GM12878 (cell line): Measurements from ENCODE around the gene RNF41. TPM values are rescaled to one million over a fixed set of nuclear protein-coding genes. Genes with fewer than 3 reads are reported as not detected.

Experiments
- BACH1 ChIP-seq: fragments of 450-650 bp; IDR thresholded peaks from 2 replicates; pipeline ENCODE4 v1.6.1; 2017; ENCODE audit warnings: mild to moderate bottlenecking, borderline replicate concordance
- BCL11A ChIP-seq: IDR thresholded peaks from 2 replicates; pipeline ENCODE4 v1.6.1; 2011; ENCODE audit warnings: low read depth, low read length
- CBX5 ChIP-seq: sonication (generic); IDR thresholded peaks from 2 replicates; pipeline ENCODE4 v1.6.1; 2016; ENCODE audit warnings: low read depth, moderate library complexity, mild to moderate bottlenecking, inconsistent platforms
- CHD2 ChIP-seq: IDR thresholded peaks from 2 replicates; pipeline ENCODE4 v1.6.1; 2011; ENCODE audit warnings: low read depth, low read length, improper control_type of control experiment, borderline replicate concordance
- DPF2 ChIP-seq: fragments of 450-650 bp; IDR thresholded peaks from 2 replicates; pipeline ENCODE4 v1.6.1; 2017; ENCODE audit warnings: mild to moderate bottlenecking
- FOS ChIP-seq: IDR thresholded peaks from 3 replicates; pipeline ENCODE4 v1.6.1; 2011; ENCODE audit warnings: borderline replicate concordance; ENCODE audit not compliant: insufficient read length; ENCODE audit errors: extremely low read depth
- MEF2B ChIP-seq: fragments of 450-650 bp; IDR thresholded peaks from 2 replicates; pipeline ENCODE4 v1.6.1; 2018; ENCODE audit warnings: mild to moderate bottlenecking, moderate library complexity; ENCODE audit not compliant: partially characterized antibody, poor library complexity, severe bottlenecking
- MTA3 ChIP-seq: IDR thresholded peaks from 2 replicates; pipeline ENCODE4 v1.6.1; 2012; ENCODE audit warnings: low read length, inconsistent platforms, borderline replicate concordance
- PAX8 ChIP-seq: fragments of 450-650 bp; IDR thresholded peaks from 2 replicates; pipeline ENCODE4 v1.6.1; 2017; ENCODE audit warnings: mild to moderate bottlenecking, moderate library complexity
- SIX5 ChIP-seq: IDR thresholded peaks from 2 replicates; pipeline ENCODE4 v1.6.1; 2011; ENCODE audit warnings: mild to moderate bottlenecking, low read depth, low read length, moderate library complexity; ENCODE audit not compliant: severe bottlenecking
- ZNF217 ChIP-seq: fragments of 450-650 bp; IDR thresholded peaks from 2 replicates; pipeline ENCODE4 v1.6.1; 2017; ENCODE audit warnings: antibody characterized with exemption, mild to moderate bottlenecking
- polyA plus RNA-seq, 11 experiments: library from polyadenylated mRNA; depleted of rRNA in 4 of 11; unstranded in 6 of 11; stranded (reverse) in 5 of 11; fragments of >200 nt; fragmentation: Nextera tagmentation in 4 of 11; fragmentation: Illumina TruSeq in 1 of 11; extraction: Ambion mirVana in 4 of 11; extraction: Trizol in 1 of 11; gene quantifications; 1 replicate in 1 of 11; 2 replicates in 10 of 11; pipeline versions ENCODE4 v1.2.1 to v1.2.3, GENCODE V29; 2011 to 2016; ENCODE audit warnings: inconsistent platforms in 2 of 11, missing spikeins in 2 of 11, low read depth in 1 of 11
- total RNA-seq, 4 experiments: library from RNA; depleted of rRNA in 3 of 4; stranded (reverse); fragments of >200 nt in 3 of 4; fragmentation: Illumina TruSeq in 1 of 4; extraction: Trizol in 1 of 4; gene quantifications; 2 replicates each; pipeline versions ENCODE4 v1.2.1 to v1.2.3, GENCODE V29; 2013 to 2021
- TF ChIP-seq, protein P1 (sequence below): fragments of 450-650 bp; IDR thresholded peaks from 2 replicates; pipeline ENCODE4 v1.6.1; 2017; ENCODE audit warnings: antibody characterized with exemption, mild to moderate bottlenecking, moderate library complexity
- TF ChIP-seq, protein P2 (sequence below): IDR thresholded peaks from 2 replicates; pipeline ENCODE4 v1.6.1; 2012; ENCODE audit warnings: improper control_type of control experiment, low read depth, low read length; ENCODE audit not compliant: insufficient replicate concordance
- TF ChIP-seq, protein P3 (sequence below): fragments of 450-650 bp; formaldehyde crosslinking; IDR thresholded peaks from 2 replicates; pipeline ENCODE4 v1.4.0; 2022; ENCODE audit warnings: mild to moderate bottlenecking, moderate library complexity
- TF ChIP-seq, protein P4 (sequence below): fragments of 450-650 bp; IDR thresholded peaks from 2 replicates; pipeline ENCODE4 v1.6.1; 2016; ENCODE audit warnings: mild to moderate bottlenecking

The RNF41 gene
- total and polyA plus RNA-seq, 10 of the 15 experiments (the other 5 are each of a cell fraction or from before 2014, with no cell fraction given): 11.1 to 47.8 (median 30.6) TPM

DNA sequence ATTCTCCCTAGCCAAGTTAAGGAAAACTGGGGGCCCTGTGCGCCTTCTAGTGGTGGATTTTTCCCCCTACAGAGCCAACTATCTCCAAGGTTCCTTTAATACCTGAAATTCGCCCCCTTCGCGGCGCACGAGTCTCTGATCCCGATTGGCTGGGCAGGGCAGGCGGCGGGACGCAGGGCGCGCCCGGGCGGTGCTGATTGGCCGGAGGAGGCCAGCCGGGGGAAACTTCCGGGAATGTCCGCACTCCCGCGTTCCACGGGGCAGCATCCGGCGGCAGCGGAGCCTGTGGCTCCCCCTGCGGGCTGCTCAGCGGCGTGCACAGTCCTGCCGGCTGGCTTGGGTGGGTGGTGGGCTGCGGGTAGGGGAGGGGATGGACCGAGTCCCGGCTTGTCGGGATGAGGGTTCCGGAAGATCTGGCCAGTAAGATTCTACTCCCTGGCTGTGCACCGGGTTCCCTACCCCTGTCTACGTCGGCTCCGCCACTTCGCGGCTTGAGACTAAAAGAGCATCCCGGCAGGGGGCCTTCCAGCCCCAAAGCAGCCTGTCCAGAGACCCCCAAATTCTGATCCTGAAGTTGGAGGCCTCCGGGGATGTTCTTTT, 2.5 kb upstream of the RNF41 start, which contains the start of gene NABP2 (continued):
- TF ChIP-seq, protein P1, sequence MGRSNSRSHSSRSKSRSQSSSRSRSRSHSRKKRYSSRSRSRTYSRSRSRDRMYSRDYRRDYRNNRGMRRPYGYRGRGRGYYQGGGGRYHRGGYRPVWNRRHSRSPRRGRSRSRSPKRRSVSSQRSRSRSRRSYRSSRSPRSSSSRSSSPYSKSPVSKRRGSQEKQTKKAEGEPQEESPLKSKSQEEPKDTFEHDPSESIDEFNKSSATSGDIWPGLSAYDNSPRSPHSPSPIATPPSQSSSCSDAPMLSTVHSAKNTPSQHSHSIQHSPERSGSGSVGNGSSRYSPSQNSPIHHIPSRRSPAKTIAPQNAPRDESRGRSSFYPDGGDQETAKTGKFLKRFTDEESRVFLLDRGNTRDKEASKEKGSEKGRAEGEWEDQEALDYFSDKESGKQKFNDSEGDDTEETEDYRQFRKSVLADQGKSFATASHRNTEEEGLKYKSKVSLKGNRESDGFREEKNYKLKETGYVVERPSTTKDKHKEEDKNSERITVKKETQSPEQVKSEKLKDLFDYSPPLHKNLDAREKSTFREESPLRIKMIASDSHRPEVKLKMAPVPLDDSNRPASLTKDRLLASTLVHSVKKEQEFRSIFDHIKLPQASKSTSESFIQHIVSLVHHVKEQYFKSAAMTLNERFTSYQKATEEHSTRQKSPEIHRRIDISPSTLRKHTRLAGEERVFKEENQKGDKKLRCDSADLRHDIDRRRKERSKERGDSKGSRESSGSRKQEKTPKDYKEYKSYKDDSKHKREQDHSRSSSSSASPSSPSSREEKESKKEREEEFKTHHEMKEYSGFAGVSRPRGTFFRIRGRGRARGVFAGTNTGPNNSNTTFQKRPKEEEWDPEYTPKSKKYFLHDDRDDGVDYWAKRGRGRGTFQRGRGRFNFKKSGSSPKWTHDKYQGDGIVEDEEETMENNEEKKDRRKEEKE: no peak
- TF ChIP-seq CBX5 (no peak), FOS (peak; percentile 31), BCL11A (no peak), BACH1 (no peak), DPF2 (peak; percentile 36; the same call in 1 of the 2 replicates), CHD2 (peak; percentile 87), MTA3 (no peak), MEF2B (no peak), SIX5 (peak; percentile 11), PAX8 (no peak), ZNF217 (no peak)
- TF ChIP-seq, protein P2, sequence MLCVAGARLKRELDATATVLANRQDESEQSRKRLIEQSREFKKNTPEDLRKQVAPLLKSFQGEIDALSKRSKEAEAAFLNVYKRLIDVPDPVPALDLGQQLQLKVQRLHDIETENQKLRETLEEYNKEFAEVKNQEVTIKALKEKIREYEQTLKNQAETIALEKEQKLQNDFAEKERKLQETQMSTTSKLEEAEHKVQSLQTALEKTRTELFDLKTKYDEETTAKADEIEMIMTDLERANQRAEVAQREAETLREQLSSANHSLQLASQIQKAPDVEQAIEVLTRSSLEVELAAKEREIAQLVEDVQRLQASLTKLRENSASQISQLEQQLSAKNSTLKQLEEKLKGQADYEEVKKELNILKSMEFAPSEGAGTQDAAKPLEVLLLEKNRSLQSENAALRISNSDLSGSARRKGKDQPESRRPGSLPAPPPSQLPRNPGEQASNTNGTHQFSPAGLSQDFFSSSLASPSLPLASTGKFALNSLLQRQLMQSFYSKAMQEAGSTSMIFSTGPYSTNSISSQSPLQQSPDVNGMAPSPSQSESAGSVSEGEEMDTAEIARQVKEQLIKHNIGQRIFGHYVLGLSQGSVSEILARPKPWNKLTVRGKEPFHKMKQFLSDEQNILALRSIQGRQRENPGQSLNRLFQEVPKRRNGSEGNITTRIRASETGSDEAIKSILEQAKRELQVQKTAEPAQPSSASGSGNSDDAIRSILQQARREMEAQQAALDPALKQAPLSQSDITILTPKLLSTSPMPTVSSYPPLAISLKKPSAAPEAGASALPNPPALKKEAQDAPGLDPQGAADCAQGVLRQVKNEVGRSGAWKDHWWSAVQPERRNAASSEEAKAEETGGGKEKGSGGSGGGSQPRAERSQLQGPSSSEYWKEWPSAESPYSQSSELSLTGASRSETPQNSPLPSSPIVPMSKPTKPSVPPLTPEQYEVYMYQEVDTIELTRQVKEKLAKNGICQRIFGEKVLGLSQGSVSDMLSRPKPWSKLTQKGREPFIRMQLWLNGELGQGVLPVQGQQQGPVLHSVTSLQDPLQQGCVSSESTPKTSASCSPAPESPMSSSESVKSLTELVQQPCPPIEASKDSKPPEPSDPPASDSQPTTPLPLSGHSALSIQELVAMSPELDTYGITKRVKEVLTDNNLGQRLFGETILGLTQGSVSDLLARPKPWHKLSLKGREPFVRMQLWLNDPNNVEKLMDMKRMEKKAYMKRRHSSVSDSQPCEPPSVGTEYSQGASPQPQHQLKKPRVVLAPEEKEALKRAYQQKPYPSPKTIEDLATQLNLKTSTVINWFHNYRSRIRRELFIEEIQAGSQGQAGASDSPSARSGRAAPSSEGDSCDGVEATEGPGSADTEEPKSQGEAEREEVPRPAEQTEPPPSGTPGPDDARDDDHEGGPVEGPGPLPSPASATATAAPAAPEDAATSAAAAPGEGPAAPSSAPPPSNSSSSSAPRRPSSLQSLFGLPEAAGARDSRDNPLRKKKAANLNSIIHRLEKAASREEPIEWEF: no peak
- TF ChIP-seq, protein P3, sequence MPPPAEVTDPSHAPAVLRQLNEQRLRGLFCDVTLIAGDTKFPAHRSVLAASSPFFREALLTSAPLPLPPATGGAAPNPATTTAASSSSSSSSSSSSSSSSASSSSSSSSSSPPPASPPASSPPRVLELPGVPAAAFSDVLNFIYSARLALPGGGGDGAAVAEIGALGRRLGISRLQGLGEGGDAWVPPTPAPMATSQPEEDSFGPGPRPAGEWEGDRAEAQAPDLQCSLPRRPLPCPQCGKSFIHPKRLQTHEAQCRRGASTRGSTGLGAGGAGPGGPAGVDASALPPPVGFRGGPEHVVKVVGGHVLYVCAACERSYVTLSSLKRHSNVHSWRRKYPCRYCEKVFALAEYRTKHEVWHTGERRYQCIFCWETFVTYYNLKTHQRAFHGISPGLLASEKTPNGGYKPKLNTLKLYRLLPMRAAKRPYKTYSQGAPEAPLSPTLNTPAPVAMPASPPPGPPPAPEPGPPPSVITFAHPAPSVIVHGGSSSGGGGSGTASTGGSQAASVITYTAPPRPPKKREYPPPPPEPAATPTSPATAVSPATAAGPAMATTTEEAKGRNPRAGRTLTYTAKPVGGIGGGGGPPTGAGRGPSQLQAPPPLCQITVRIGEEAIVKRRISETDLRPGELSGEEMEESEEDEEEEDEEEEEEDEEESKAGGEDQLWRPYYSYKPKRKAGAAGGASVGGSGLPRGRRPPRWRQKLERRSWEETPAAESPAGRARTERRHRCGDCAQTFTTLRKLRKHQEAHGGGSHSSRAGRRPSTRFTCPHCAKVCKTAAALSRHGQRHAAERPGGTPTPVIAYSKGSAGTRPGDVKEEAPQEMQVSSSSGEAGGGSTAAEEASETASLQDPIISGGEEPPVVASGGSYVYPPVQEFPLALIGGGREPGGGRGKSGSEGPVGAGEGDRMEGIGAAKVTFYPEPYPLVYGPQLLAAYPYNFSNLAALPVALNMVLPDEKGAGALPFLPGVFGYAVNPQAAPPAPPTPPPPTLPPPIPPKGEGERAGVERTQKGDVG (CRISPR knock-in tag): no peak
- TF ChIP-seq, protein P4, sequence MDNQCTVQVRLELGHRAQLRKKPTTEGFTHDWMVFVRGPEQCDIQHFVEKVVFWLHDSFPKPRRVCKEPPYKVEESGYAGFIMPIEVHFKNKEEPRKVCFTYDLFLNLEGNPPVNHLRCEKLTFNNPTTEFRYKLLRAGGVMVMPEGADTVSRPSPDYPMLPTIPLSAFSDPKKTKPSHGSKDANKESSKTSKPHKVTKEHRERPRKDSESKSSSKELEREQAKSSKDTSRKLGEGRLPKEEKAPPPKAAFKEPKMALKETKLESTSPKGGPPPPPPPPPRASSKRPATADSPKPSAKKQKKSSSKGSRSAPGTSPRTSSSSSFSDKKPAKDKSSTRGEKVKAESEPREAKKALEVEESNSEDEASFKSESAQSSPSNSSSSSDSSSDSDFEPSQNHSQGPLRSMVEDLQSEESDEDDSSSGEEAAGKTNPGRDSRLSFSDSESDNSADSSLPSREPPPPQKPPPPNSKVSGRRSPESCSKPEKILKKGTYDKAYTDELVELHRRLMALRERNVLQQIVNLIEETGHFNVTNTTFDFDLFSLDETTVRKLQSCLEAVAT: no peak; the same call in 1 of the 2 replicates
